ENCODE data around the gene NPAS3.

The NPAS3 gene

GRCh38 chr14:33848706-33849454 is 910.2 kb downstream of the NPAS3 start:
- Mint-ChIP-seq H3K9me3 (no peaks in the 10 kb centered on the region), H3K36me3 (no peaks in the 10 kb centered on the region), H3K27me3 (peaks cover 7 to 10% of the 10 kb centered on the region in 2 donors), H3K4me3 (no peak overlapping the region), H3K27ac (no peak overlapping the region), H3K4me1 (no peaks in the 10 kb centered on the region)
- ATAC-seq (replicated peaks) (peak; percentile 51 to 57), DNase-seq (no peak)

GRCh38 chr14:33849455-33849801 is 910.7 kb downstream of the NPAS3 start:
- DNase-seq: no peak
- no peak for ATAC-seq (replicated peaks)
- H3K4me3 Mint-ChIP-seq: no peak overlapping the region
- peaks cover 7 to 10% of the 10 kb centered on the region in 2 donors for H3K27me3 Mint-ChIP-seq
- H3K4me1 Mint-ChIP-seq: no peaks in the 10 kb centered on the region
- no peak overlapping the region for H3K27ac Mint-ChIP-seq
- H3K36me3 Mint-ChIP-seq: no peaks in the 10 kb centered on the region
- no peaks in the 10 kb centered on the region for H3K9me3 Mint-ChIP-seq

DNA sequence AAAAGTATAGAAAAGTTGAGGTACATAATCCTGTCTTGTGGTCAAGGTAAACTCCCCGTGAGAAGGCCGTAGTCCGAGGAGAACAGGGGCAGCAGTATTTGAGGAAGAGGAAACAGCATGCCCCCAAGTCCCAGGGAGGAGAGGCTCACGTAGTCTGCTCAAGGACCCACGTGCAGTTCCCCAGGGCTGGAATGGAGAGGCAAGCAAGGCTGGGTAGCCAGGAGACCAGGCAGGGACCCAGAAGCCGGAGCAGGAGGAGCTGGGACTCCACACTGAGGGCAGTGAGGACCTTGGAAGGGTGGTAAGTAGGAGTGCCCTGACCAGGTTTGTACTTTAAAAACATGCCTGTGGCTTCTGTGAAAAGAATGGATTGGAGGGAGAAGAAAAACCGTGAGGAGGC is 912.1 kb downstream of the NPAS3 start:
- H3K4me3 Mint-ChIP-seq: no peak overlapping the region
- H3K27me3 Mint-ChIP-seq: peaks cover 7 to 10% of the 10 kb centered on the region in 2 donors
- no peak for DNase-seq
- H3K27ac Mint-ChIP-seq: no peak overlapping the region
- no peaks in the 10 kb centered on the region for H3K4me1 Mint-ChIP-seq
- ATAC-seq (replicated peaks): no peak
- H3K36me3 Mint-ChIP-seq: no peaks in the 10 kb centered on the region
- H3K9me3 Mint-ChIP-seq: no peaks in the 10 kb centered on the region

DNA sequence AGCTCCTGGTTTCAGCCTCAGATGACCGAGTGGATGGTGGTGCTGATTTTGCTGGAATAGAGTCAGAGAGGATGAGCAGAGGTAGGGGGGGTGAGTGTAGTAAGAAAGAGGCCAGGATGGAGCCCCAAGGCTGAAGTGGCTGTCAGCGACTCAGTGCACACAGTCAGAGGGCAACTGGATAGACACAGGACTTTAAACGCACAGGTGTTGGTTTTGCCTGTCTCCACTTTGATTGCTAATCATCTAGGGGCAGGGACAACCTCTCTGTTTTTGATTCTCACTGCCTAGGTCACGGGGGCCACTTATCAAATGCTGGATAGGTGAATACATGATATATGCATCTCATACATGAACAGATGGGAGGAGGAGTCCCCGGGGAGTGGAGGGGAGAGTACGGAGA is 912.7 kb downstream of the NPAS3 start:
- H3K4me3 Mint-ChIP-seq: no peak overlapping the region
- H3K27ac Mint-ChIP-seq: no peak overlapping the region
- ATAC-seq (replicated peaks) (no peak), DNase-seq (no peak)
- H3K9me3 Mint-ChIP-seq: no peaks in the 10 kb centered on the region
- peaks cover 2 to 6% of the 10 kb centered on the region in 2 donors for H3K27me3 Mint-ChIP-seq
- no peaks in the 10 kb centered on the region for H3K4me1 Mint-ChIP-seq
- no peaks in the 10 kb centered on the region for H3K36me3 Mint-ChIP-seq

DNA sequence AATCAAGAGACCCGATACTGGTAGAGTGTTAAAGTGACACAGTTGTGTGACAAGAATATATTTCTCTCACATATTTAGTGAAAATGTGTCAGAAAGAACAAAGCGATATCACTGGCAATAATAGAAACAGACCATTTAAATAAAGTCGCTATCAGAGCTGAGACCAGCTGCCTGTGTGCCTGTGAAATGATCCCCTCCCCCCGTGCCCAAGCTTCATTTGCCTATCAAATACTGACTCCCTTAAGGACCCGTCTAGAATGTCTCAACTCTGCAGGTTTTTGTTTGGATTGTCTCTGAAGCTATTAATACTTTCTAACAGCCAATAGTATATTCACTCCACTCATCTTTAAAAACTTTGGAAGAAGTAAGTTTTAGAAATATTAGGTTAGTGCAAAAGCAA is 913.3 kb downstream of the NPAS3 start:
- Mint-ChIP-seq H3K4me1 (no peaks in the 10 kb centered on the region), H3K9me3 (no peaks in the 10 kb centered on the region), H3K27ac (no peak overlapping the region), H3K27me3 (peaks cover 0 to 4% of the 10 kb centered on the region in 2 donors), H3K36me3 (no peaks in the 10 kb centered on the region), H3K4me3 (no peak overlapping the region)
- ATAC-seq (replicated peaks) (no peak), DNase-seq (no peak)
